Measurements from ENCODE around the gene FOXP1.

Gene FOXP1

DNA sequence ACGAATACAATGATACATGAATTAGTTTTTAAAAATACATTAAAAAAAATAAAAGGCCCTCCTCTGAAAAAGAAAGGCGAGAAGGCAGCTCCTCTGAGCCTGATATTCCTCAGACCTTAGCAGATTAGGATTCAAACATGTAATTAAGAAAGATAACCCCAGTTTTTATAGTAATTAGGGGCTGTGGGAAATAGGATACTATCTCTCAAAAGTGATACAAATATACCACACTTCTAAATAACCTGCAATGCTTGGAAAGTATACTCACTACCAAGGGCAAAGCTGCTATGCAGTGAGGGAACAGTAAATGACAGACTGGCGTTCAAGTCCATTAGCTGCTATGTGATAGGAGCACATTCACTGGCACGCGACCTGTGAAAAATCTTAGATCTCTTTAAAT, 445.1 kb downstream of the FOXP1 start:
- in situ Hi-C loops (cut with MboI; ENCODE audit: low sequenced_read_pairs), result no loop called here

DNA sequence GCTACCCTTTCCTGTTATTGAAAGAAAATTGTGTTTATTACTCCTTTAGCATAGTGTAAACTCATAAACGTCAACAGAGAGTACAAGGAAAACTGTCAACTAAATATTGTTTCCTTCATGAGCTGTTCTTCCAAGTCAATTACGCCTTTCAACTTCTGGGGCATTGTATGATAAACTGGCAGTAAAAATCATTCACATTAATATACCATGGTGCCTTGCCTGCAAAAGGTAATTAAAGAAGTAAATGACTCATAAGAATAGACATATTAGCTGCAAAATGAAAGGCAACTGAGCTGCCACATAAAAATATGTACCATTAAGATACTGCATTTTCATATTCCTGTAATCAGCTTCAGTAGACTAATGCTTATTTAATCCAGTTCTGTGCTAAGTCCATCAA, 447.3 kb downstream of the FOXP1 start:
- in situ Hi-C loops (cut with MboI; ENCODE audit: low sequenced_read_pairs), result no loop called here

DNA sequence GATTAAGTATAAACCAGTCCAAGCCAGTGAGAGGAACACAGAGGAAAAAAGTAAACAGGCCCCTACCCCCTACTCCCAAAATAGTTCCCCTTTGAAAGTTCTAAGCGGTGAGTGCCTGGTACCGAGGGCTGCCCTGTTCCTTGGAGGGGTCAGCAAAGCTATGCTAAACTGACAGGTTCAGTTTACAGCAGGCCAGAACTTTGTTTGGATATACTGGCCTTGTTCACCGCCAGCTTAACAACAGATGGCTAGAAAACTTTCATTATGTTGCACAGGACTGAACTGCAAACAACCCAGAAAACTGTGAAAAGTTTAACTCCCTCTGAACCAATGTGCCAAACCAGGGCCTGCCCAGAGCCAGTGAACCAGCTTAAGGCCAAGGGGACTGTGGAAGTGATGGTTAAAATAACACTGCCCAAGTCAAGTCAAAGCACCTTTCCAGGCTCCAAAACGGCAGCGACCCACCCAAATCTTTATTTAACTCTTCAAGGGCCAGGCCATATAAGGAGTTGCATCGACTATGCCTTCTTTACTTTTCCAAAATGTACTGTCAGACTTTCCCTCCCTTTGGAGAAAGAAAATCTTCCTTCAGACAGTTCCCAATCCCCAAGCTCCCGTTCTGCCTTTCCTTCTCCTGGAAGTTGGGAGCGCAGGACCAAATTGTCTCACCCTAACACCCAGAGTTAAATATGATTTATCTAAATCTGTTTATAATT, 448.0 kb downstream of the FOXP1 start:
- in situ Hi-C loops (cut with MboI; ENCODE audit: low sequenced_read_pairs), result no loop called here

GRCh38 chr3:71134521-71134920, 449.0 kb downstream of the FOXP1 start:
- in situ Hi-C loops (cut with MboI; ENCODE audit: low sequenced_read_pairs), result no loop called here

DNA sequence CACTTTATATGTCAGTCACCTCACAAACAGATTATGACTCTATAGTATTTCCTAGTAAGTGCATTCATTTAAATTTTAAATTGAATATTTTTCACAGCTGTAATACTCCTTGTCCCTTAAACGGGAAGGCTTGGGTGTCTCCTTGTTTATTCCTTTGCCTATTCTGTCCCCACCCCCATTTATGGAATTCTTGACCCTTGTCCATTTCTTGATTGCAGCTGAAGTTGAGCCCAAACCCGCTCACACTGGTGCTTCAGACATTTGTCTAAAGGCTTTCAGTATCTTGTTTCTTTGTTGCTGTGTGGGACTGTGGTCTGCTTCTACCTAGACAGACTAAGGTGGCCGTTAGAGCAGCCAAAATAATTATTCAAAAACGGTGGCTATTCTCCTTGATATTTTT, 449.7 kb downstream of the FOXP1 start:
- in situ Hi-C loops (cut with MboI; ENCODE audit: low sequenced_read_pairs), result no loop called here

DNA sequence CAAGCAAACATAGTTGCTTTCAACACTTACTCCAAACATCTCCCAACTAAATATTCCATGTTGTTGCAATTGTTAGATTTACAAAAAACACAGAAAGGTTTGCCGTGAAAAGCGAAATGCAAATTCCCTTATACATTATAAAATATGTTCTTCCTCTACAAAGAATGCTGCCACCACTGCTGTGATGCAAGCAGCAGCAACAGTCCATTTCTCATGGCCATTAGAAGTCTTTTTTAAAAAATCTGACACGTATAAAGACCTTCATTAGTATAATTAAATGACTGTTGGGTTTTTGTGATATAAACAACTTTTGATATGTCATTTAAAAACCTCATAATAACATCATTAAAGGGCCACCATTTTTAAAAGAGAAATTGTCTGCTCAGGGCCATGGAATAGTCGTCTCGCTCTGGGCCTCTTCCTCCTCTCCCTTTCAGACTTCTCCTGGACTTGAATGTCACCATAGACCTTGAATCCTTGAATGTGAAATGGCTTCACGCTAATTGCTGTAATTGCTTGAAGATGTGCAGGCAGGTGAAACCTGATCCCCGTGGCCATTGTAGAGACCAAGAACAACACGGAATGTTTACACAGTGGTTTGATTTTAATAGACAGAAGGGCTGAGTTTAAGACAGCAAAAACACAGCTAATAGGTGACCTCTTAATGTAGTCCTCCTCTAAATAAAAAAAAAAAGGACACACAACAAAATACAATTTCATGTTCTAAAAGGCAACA, 450.4 kb downstream of the FOXP1 start:
- in situ Hi-C loops (cut with MboI; ENCODE audit: low sequenced_read_pairs), result no loop called here

GRCh38 chr3:71131375-71132314, 451.9 kb downstream of the FOXP1 start:
- in situ Hi-C loops (cut with MboI; ENCODE audit: low sequenced_read_pairs), result no loop called here

- in situ Hi-C loops (cut with MboI; ENCODE audit: low sequenced_read_pairs), result no loop called here
Observed at GRCh38 chr3:71130471-71131374, 452.8 kb downstream of the FOXP1 start.

GRCh38 chr3:71129611-71130431, 453.7 kb downstream of the FOXP1 start:
- in situ Hi-C loops (cut with MboI; ENCODE audit: low sequenced_read_pairs), result no loop called here

DNA sequence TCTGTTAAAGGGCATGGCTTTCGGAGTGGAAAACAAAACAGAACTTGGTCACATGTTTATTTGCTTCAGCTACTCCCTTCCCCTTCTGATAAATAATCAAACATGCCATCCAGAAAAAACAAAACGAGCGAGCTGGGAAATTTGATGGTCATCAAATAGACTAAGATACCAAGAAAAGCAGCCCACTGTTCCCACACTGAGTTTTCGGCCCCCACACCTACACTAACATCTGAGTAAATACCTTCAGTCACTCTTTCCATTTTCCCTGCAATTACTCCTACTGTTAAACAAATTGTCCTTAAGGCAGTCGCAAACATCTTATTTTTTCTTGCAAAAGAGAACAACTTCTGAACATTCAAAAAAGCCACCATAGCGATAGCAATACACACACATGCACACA, 454.6 kb downstream of the FOXP1 start:
- in situ Hi-C loops (cut with MboI; ENCODE audit: low sequenced_read_pairs), result no loop called here

DNA sequence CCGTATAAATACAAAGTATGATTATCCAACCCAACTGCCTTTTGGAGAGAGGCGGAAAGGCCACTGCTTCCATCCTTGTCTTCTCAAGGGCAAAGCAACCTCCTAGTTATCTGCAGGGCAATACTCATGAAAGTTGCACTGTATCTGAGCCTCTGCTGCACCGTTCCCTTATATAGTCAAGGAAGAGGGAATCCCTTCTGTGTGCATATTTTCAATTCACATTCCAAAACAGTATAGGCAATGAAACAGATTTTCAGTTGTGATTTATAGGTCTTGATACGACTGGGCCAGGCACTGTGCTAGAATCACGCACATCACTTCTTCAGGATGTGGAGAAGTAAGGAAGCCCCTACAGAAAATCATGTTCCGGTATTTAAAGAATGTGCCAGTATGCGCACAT, 455.7 kb downstream of the FOXP1 start:
- in situ Hi-C loops (cut with MboI; ENCODE audit: low sequenced_read_pairs), result no loop called here

DNA sequence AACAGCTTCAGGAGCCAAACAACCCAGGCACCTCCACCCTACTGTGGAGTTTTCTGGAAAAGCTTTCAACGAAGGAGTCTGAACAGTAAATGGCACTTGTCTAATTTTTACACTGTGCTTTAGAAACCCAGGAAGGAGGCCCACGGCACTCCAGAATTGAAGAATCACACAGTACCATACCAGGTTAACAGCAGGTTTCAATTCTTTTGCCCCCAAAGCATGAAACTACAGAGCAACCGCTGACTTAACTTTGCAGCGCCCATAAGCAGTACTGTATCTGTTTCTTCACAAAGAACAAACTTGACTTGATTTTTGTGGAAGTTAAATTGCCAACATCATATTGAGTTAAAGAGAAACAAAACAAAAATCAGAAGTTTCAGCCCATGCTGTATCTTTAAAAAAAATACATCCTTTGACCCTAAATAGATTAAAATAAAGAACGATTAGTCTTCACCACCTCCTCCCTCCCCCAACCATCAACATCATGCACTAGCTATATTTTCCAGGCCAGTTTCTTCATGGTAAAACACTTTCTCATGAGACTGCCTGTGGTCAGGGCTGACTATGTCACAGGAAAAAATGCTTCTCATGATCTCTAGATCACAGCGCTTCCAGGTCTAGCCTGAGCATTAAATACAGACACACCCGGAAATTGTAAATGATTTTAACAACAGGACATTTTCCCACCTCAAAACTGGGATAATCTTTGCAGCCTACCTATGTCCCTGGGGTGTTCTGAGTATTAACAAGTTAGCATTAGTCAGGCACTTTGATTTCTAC, 456.3 kb downstream of the FOXP1 start:
- in situ Hi-C loops (cut with MboI; ENCODE audit: low sequenced_read_pairs), result no loop called here

DNA sequence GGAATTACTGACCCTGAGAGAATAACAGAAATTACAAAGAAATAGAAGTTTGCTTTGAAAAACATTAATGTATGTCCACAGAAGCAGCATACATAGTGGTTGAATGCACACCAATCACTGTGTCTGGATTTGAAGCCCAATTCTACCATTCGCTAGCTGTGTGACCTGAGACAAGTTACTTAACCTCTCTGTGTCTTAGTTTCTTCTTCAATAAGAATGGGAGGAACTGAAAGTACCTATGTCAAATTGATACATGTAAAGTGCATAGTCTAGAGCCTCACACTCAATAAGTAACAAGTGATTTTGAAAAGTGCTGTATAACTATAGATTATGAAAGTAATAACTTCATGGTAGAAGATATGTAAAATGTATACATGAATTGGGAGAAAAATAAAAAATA, 457.8 kb downstream of the FOXP1 start:
- in situ Hi-C loops (cut with MboI; ENCODE audit: low sequenced_read_pairs), result no loop called here

DNA sequence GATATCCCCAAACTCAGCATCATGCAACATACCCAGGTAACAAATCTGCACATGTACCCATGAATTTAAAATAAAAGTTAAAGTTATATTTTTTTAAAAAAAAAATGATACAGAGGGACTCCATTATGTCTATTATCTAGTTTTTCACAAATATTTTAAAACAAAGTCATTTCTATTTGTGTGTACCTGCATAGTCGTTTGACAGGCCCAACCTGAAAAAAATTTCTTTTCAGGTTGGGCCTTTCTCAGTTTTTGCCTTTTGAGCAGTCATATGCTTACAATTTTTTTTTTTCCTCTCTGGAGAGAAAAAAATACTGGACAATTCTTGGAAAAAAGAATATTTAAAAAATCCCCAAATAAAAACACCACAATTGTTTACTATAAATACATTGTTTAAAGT, 459.5 kb downstream of the FOXP1 start:
- in situ Hi-C loops (cut with MboI; ENCODE audit: low sequenced_read_pairs), result no loop called here

DNA sequence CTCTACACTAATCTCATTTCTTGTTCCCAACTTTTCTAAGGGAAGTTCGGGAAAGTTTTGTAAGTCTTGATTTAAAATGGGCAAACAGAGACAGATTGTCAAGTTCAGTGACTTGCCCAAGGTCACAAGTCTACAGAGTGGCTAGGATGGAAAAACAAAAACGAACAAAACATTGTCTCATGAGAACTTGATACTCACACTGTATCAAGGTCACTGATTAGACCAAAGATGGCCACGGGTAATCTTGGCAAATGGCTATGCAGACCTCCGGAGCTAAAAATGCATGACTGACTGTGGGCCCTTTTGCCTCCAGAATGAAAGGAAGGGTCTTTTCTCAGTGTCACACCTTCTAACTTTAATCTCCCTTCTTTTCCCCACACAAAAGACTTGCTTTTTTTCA, 460.9 kb downstream of the FOXP1 start:
- in situ Hi-C loops (cut with MboI; ENCODE audit: low sequenced_read_pairs), result no loop called here

- in situ Hi-C loops (cut with MboI; ENCODE audit: low sequenced_read_pairs), result no loop called here
Observed at GRCh38 chr3:71121429-71122167, 461.9 kb downstream of the FOXP1 start.

DNA sequence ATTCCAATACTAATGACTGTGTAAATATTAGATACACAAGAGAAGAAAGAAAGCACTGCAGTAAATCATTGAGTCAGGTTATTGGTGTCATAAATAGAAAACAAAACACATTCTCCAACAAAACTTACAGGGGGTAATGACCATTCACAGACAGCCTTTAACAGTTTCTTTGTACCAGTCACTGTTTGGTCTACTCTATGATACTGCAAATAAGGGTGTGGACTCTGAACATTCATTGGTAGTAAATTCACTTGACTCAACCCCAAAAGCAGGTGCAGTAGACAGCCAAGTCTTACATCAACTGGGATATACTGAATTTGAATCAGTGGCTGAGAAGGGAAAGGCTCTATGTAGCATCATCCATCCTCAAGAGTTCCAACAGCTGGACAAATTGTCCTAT, 463.5 kb downstream of the FOXP1 start:
- in situ Hi-C loops (cut with MboI; ENCODE audit: low sequenced_read_pairs), result no loop called here

DNA sequence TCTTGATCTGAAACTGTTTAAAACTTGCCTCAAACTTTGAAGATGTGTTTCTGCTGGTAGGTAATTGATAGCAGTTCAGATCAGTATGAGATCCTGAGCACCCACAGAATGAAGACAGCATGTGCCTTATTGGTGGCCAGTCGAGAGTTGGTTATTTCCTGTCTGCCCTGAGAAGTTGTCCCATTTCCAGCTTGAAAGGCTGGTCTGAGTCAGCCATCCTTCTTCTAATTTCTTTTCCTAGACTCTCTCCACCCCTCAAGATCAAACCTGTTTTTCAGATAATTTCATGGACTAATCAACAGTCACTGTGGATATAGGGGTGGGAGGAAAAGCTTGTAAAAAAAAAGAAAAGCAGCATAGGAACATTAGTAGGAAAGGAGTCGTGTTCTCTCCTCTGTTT, 464.4 kb downstream of the FOXP1 start:
- in situ Hi-C loops (cut with MboI; ENCODE audit: low sequenced_read_pairs), result no loop called here
